H1 (cell line): ENCODE results near the gene SNURF. TPM values are rescaled to one million over a fixed set of nuclear protein-coding genes. Genes with fewer than 3 reads are reported as not detected.
A peak's percentile ranks its signal among the peaks of the same experiment; 100 is the strongest.

ENCODE experiments used
- CTCF ChIA-PET: fragments of 300-600 bp; sonication (Branson Sonifier 250); formaldehyde crosslinking; loops from one replicate; lab custom pipeline; 2021; ENCODE audit not compliant: partially characterized antibody; lab: Charles Lee
- POLR2A ChIA-PET: fragments of 300-600 bp; sonication (Branson Sonifier 250); formaldehyde crosslinking; loops from one replicate; lab custom pipeline; 2021; ENCODE audit warnings: inconsistent platforms; ENCODE audit not compliant: partially characterized antibody; lab: Charles Lee
- DNase-seq, 2 experiments: peaks; one replicate each; pipeline versions ENCODE4 v3.0.0 to v3.0.0-alpha.2; 2010 to 2022; ENCODE audit warnings: low spot score in 2 of 2, low read depth in 1 of 2, mixed read lengths in 1 of 2
- FAIRE-seq: peaks from 2 replicates; lab custom pipeline; 2011; peaks lifted over from hg19 to GRCh38; lab: Jason Lieb, UNC
- H2AFZ ChIP-seq: 2 replicates; pipeline ENCODE4 v1.8.1; 2012; ENCODE audit warnings: low read length, inconsistent platforms
- H2AK5ac ChIP-seq: 2 replicates; pipeline ENCODE4 v1.6.1; 2013; ENCODE audit warnings: low read depth, low read length
- H2BK120ac ChIP-seq: replicated peaks from 2 replicates; pipeline ENCODE3; 2013; ENCODE audit warnings: low read depth, low read length, inconsistent platforms
- H2BK12ac ChIP-seq: 2 replicates; pipeline ENCODE4 v1.6.1; 2013; ENCODE audit warnings: low read depth, low read length
- H2BK15ac ChIP-seq: 2 replicates; pipeline ENCODE4 v1.6.1; 2013; ENCODE audit warnings: low read length
- H2BK20ac ChIP-seq: 2 replicates; pipeline ENCODE4 v1.6.1; 2013; ENCODE audit warnings: low read length
- H2BK5ac ChIP-seq: 2 replicates; pipeline ENCODE4 v1.6.1; 2013; ENCODE audit warnings: low read depth, low read length
- H3K14ac ChIP-seq: 2 replicates; pipeline ENCODE4 v1.6.1; 2013; ENCODE audit warnings: inconsistent platforms; ENCODE audit not compliant: insufficient read length
- H3K18ac ChIP-seq: 2 replicates; pipeline ENCODE4 v1.6.1; 2013; ENCODE audit warnings: low read length; ENCODE audit errors: extremely low read depth
- H3K23ac ChIP-seq: 2 replicates; pipeline ENCODE4 v1.6.1; 2013; ENCODE audit warnings: inconsistent platforms; ENCODE audit not compliant: insufficient read length
- H3K23me2 ChIP-seq: 2 replicates; pipeline ENCODE4 v1.6.1; 2013; ENCODE audit warnings: low read depth, low read length
- H3K27ac ChIP-seq: 2 replicates; pipeline ENCODE4 v1.6.1; 2011; ENCODE audit warnings: low read depth, low read length, inconsistent platforms
- H3K27me3 ChIP-seq, 4 experiments: replicated peaks in 1 of 4; 1 replicate in 1 of 4; 2 replicates in 3 of 4; pipeline versions ENCODE4 v1.6.1 to v1.8.1; 2011 to 2013; ENCODE audit warnings: low read length in 3 of 4, mild to moderate bottlenecking in 3 of 4, inconsistent platforms in 2 of 4, mixed read lengths in 2 of 4, moderate library complexity in 1 of 4; ENCODE audit not compliant: control insufficient read depth in 3 of 4, insufficient read depth in 3 of 4; ENCODE audit errors: extremely low read depth in 1 of 4
- H3K36me3 ChIP-seq, 4 experiments: 2 replicates each; pipeline versions ENCODE4 v1.6.1 to v1.8.1; 2011 to 2013; ENCODE audit warnings: mild to moderate bottlenecking in 4 of 4, low read length in 3 of 4, moderate library complexity in 2 of 4, control low read depth in 1 of 4, inconsistent platforms in 1 of 4; ENCODE audit not compliant: insufficient read depth in 4 of 4, control insufficient read depth in 2 of 4
- H3K4ac ChIP-seq: replicated peaks from 2 replicates; pipeline ENCODE3; 2013; ENCODE audit warnings: low read length, low read depth, mixed read lengths, inconsistent platforms; ENCODE audit not compliant: insufficient read length
- H3K4me1 ChIP-seq, 4 experiments: replicated peaks in 1 of 4; 1 replicate in 1 of 4; 2 replicates in 3 of 4; pipeline versions ENCODE4 v1.6.1 to v1.8.1; 2011 to 2013; ENCODE audit warnings: low read length in 3 of 4, inconsistent platforms in 2 of 4, mixed read lengths in 1 of 4; ENCODE audit not compliant: insufficient read depth in 4 of 4, control insufficient read depth in 3 of 4
- H3K4me2 ChIP-seq, 2 experiments: 2 replicates each; pipeline versions ENCODE4 v1.6.1 to v1.8.1; 2011 to 2013; ENCODE audit warnings: low read depth in 2 of 2, low read length in 2 of 2, control low read depth in 1 of 2, inconsistent platforms in 1 of 2, mild to moderate bottlenecking in 1 of 2; ENCODE audit not compliant: insufficient read depth in 1 of 2
- H3K4me3 ChIP-seq, 4 experiments: fragments of 200-600, 300-600 bp in 1 of 4; sonication (generic), shearing (Covaris generic), sonication (Bioruptor Twin) in 1 of 4; 2 replicates each; pipeline versions ENCODE4 v1.5.1 to v1.8.1; 2011 to 2016; ENCODE audit warnings: low read length in 4 of 4, low read depth in 3 of 4, control low read depth in 2 of 4, inconsistent platforms in 2 of 4, mild to moderate bottlenecking in 2 of 4, mixed read lengths in 1 of 4, moderate library complexity in 1 of 4; ENCODE audit not compliant: insufficient read depth in 2 of 4; ENCODE audit errors: extremely low read depth in 1 of 4
- H3K56ac ChIP-seq: replicated peaks from 2 replicates; pipeline ENCODE3; 2013; ENCODE audit warnings: low read depth, mild to moderate bottlenecking, mixed read lengths, low read length, inconsistent platforms; ENCODE audit not compliant: insufficient read length
- H3K79me1 ChIP-seq: 2 replicates; pipeline ENCODE4 v1.6.1; 2013; ENCODE audit warnings: low read depth, low read length, control low read depth
- H3K79me2 ChIP-seq, 2 experiments: 2 replicates each; pipeline versions ENCODE4 v1.6.1 to v1.8.1; 2012 to 2013; ENCODE audit warnings: low read length in 2 of 2, mild to moderate bottlenecking in 2 of 2, inconsistent platforms in 1 of 2; ENCODE audit not compliant: insufficient read depth in 2 of 2, control insufficient read depth in 1 of 2
- H3K9ac ChIP-seq, 4 experiments: replicated peaks in 1 of 4; 1 replicate in 1 of 4; 2 replicates in 3 of 4; pipeline versions ENCODE4 v1.6.1 to v1.8.1; 2011 to 2013; ENCODE audit warnings: low read depth in 3 of 4, low read length in 3 of 4, control low read depth in 2 of 4, mild to moderate bottlenecking in 2 of 4, moderate library complexity in 2 of 4, inconsistent platforms in 1 of 4; ENCODE audit errors: extremely low read depth in 1 of 4
- H3K9me3 ChIP-seq, 2 experiments: 2 replicates each; pipeline versions ENCODE4 v1.6.1 to v1.8.1; 2012 to 2013; ENCODE audit warnings: mild to moderate bottlenecking in 2 of 2, moderate library complexity in 2 of 2, control low read depth in 1 of 2, inconsistent platforms in 1 of 2, low read depth in 1 of 2, low read length in 1 of 2, mixed read lengths in 1 of 2; ENCODE audit not compliant: insufficient read depth in 2 of 2
- H4K20me1 ChIP-seq, 2 experiments: replicated peaks in 1 of 2; 2 replicates each; pipeline versions ENCODE3 to v1.8.1; 2011 to 2013; ENCODE audit warnings: inconsistent platforms in 2 of 2, low read length in 2 of 2, mild to moderate bottlenecking in 1 of 2; ENCODE audit not compliant: insufficient read depth in 2 of 2, control insufficient read depth in 1 of 2
- H4K5ac ChIP-seq: 2 replicates; pipeline ENCODE4 v1.6.1; 2013; ENCODE audit warnings: low read length, low read depth, mixed read lengths, inconsistent platforms; ENCODE audit not compliant: insufficient read length
- H4K8ac ChIP-seq: 2 replicates; pipeline ENCODE4 v1.8.0; 2013; ENCODE audit warnings: mild to moderate bottlenecking, moderate library complexity, low read length, inconsistent platforms; ENCODE audit not compliant: insufficient read depth; ENCODE audit errors: extremely low read depth
- H4K91ac ChIP-seq: replicated peaks from 2 replicates; pipeline ENCODE3; 2013; ENCODE audit warnings: low read length, mixed read lengths, inconsistent platforms; ENCODE audit not compliant: insufficient read length
- BRCA1 ChIP-seq: IDR thresholded peaks from 2 replicates; pipeline ENCODE4 v1.6.1; 2012; ENCODE audit warnings: low read depth, low read length, improper control_type of control experiment
- GTF2F1 ChIP-seq: IDR thresholded peaks from 2 replicates; pipeline ENCODE4 v1.6.1; 2012; ENCODE audit warnings: low read depth, low read length, improper control_type of control experiment, borderline replicate concordance
- HDAC2 ChIP-seq, 2 experiments: fragments of 300-600 bp in 1 of 2; sonication (generic) in 1 of 2; IDR thresholded peaks; 2 replicates each; pipeline ENCODE4 v1.6.1; 2011 to 2012; ENCODE audit warnings: low read depth in 2 of 2, low read length in 2 of 2, mild to moderate bottlenecking in 2 of 2, moderate library complexity in 2 of 2, borderline replicate concordance in 1 of 2, inconsistent platforms in 1 of 2
- HDAC6 ChIP-seq: IDR thresholded peaks from one replicate; pipeline ENCODE4 v1.7.1; 2012; ENCODE audit warnings: low read depth, mild to moderate bottlenecking, inconsistent platforms, low read length, moderate library complexity
- KDM1A ChIP-seq: fragments of 200-600, 300-600 bp; sonication (generic); IDR thresholded peaks from 2 replicates; pipeline ENCODE4 v1.7.1; 2016; ENCODE audit warnings: mild to moderate bottlenecking, low read length, borderline replicate concordance
- NANOG ChIP-seq: IDR thresholded peaks from 2 replicates; pipeline ENCODE4 v1.6.1; 2011; ENCODE audit warnings: low read length, low read depth, mild to moderate bottlenecking, inconsistent platforms; ENCODE audit not compliant: insufficient read depth, poor library complexity, severe bottlenecking
- POU5F1 ChIP-seq: IDR thresholded peaks from 2 replicates; pipeline ENCODE4 v1.6.1; 2011; ENCODE audit warnings: low read depth, mild to moderate bottlenecking, low read length, moderate library complexity
- SRF ChIP-seq: IDR thresholded peaks from 2 replicates; pipeline ENCODE4 v1.6.1; 2011; ENCODE audit warnings: mild to moderate bottlenecking, low read depth, low read length, moderate library complexity
- TBP ChIP-seq: IDR thresholded peaks from 2 replicates; pipeline ENCODE4 v1.6.1; 2011; ENCODE audit warnings: low read depth, low read length, improper control_type of control experiment
- WGBS, 2 experiments: shearing (Covaris generic) in 1 of 2; methylation state at CpG; one replicate each; pipeline versions ENCODE4 v1.1.6 to v1.1.7; 2013 to 2015; ENCODE audit warnings: low lambda C conversion rate in 2 of 2, mixed read lengths in 2 of 2, inconsistent platforms in 1 of 2, low coverage in 1 of 2, missing lambda C conversion rate in 1 of 2; ENCODE audit not compliant: insufficient replicate concordance in 2 of 2, insufficient coverage in 1 of 2, insufficient read length in 1 of 2; ENCODE audit errors: extremely low coverage in 1 of 2, missing lambda C conversion rate in 1 of 2; 5-methylcytosine and 5-hydroxymethylcytosine counted together
- polyA plus RNA-seq, 7 experiments: library from polyadenylated mRNA; depleted of rRNA in 3 of 7; stranded (reverse) in 5 of 7; unstranded in 2 of 7; fragments of >200 nt in 5 of 7; fragments of 200-250 nt in 2 of 7; gene quantifications; 1 replicate in 5 of 7; 2 replicates in 1 of 7; 4 replicates in 1 of 7; pipeline versions ENCODE4 v1.2.1 to v1.2.3, GENCODE V29; 2011 to 2013; ENCODE audit warnings: missing spikeins in 2 of 7, mixed read lengths in 2 of 7
- total RNA-seq: library from RNA; stranded (reverse); fragmentation: NEBNext Ultra II Directional; extraction: Animal tissue kit (Norgen Biotek cat#: 25700); gene quantifications from 2 replicates; pipeline ENCODE4 v1.2.1, GENCODE V29; 2021
- TF ChIP-seq, protein P1 (sequence below): IDR thresholded peaks from 2 replicates; pipeline ENCODE4 v1.6.1; 2011; ENCODE audit warnings: low read depth, mild to moderate bottlenecking, low read length; ENCODE audit not compliant: insufficient read depth
- TF ChIP-seq, protein P2 (sequence below): IDR thresholded peaks from 2 replicates; pipeline ENCODE4 v1.6.1; 2012; ENCODE audit warnings: low read length, inconsistent platforms

Gene SNURF
- total and polyA plus RNA-seq, 2 of the 8 experiments (the other 6 are each of a cell fraction or from before 2014, with no cell fraction given) = 9.9 to 76.5 TPM

DNA sequence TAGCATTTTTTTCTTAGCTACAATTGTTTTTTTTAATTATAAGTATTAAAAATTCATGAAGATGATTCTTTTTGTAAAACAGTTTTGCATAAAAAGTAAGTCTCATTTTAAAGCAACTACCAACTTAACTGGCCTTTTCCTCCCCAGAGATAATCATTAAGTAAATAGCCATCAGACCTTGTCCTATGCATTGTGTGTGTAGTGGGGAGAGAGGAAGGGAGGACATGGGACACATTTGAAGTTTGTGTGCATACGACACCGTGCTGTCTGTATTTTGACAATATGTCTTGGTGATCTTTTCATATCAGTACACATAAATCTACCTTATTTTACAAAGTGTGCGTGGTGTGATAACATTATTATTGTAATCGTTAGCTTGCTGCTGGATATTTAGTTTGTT lies 8.1 kb downstream of the SNURF start:
- Histone ChIP-seq H4K8ac (no peak overlapping the region), H2AFZ (no peak overlapping the region), H3K4ac (no peak overlapping the region), H3K36me3 (peaks cover 17 to 81% (median 47%) of the 10 kb centered on the region in 4 experiments), H2BK120ac (no peak overlapping the region), H3K18ac (no peak overlapping the region), H3K9ac (no peak overlapping the region), H3K4me2 (no peak overlapping the region; a peak in 1 of 4 replicates), H2BK20ac (no peak overlapping the region), H4K20me1 (peaks cover 9 to 12% of the 10 kb centered on the region in 2 experiments), H2AK5ac (no peak overlapping the region), H3K14ac (no peak overlapping the region), H3K79me2 (peaks cover 30 to 98% of the 10 kb centered on the region in 2 experiments), H4K5ac (no peak overlapping the region), H3K23ac (no peak overlapping the region), H3K4me3 (peak overlapping the region in 1 of 4 experiments; percentile 94; a peak in 1 of 8 replicates), H3K23me2 (no peaks in the 10 kb centered on the region), H3K27ac (no peak overlapping the region), H2BK5ac (no peak overlapping the region), H2BK12ac (no peak overlapping the region), H3K27me3 (no peaks in the 10 kb centered on the region), H3K56ac (no peak overlapping the region), H3K9me3 (peaks cover 1 to 2% of the 10 kb centered on the region in 2 experiments; a peak in 2 of 4 replicates), H4K91ac (no peak overlapping the region), H2BK15ac (no peak overlapping the region), H3K79me1 (no peaks in the 10 kb centered on the region), H3K4me1 (peaks cover 0 to 5% (median 1%) of the 10 kb centered on the region in 4 experiments; a peak in 2 of 7 replicates)
- POLR2A ChIA-PET = interaction anchor here (0.8 to 1.4 kb wide), 4 partner anchors 10 to 63 kb away, joined by 3 to 5 read pairs (median 4); no protein-coding TSS in a partner anchor
- DNase-seq (no peak), FAIRE-seq (no peak)
- CTCF ChIA-PET = interaction anchor here (1.2 kb wide), 1 partner anchor 30 kb away, joined by 3 read pairs; no protein-coding TSS in a partner anchor
- WGBS, 2 experiments = 93% methylated on average over 4 of the region's 4 CpGs; no CpG with 5 or more reads in 1 of the 2 experiments
- TF ChIP-seq, protein P1, sequence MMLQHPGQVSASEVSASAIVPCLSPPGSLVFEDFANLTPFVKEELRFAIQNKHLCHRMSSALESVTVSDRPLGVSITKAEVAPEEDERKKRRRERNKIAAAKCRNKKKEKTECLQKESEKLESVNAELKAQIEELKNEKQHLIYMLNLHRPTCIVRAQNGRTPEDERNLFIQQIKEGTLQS = no peak
- TF ChIP-seq KDM1A (no peak), GTF2F1 (no peak), HDAC2 (IDR thresholded peaks at IDR 0.05; ENCODE audit: borderline replicate concordance in 1 of 2, low read depth in 2 of 2, low read length in 2 of 2) (no peak), TBP (no peak), POU5F1 (no peak), NANOG (no peak), BRCA1 (no peak), HDAC6 (no peak), SRF (no peak)
- TF ChIP-seq, protein P2, sequence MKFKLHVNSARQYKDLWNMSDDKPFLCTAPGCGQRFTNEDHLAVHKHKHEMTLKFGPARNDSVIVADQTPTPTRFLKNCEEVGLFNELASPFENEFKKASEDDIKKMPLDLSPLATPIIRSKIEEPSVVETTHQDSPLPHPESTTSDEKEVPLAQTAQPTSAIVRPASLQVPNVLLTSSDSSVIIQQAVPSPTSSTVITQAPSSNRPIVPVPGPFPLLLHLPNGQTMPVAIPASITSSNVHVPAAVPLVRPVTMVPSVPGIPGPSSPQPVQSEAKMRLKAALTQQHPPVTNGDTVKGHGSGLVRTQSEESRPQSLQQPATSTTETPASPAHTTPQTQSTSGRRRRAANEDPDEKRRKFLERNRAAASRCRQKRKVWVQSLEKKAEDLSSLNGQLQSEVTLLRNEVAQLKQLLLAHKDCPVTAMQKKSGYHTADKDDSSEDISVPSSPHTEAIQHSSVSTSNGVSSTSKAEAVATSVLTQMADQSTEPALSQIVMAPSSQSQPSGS = no peak
